GM23338 (cell line): ENCODE data around the gene ZDHHC8. TPM values are rescaled to one million over a fixed set of nuclear protein-coding genes. Genes with fewer than 3 reads are reported as not detected.

Experiments used
- ATAC-seq: fragments of 200-7000 bp; cut with Tn5 transposase; 3 replicates; pipeline ENCODE4 v1.9.1; 2020
- DNase-seq: peaks from one replicate; pipeline ENCODE4 v3.0.0-alpha.2; 2015; ENCODE audit warnings: low spot score
- H2AFZ ChIP-seq: fragments of 200-600 bp; sonication (generic); 2 replicates; pipeline ENCODE4 v1.8.0; 2016; ENCODE audit warnings: antibody characterized with exemption, mild to moderate bottlenecking, moderate library complexity
- H3F3A ChIP-seq: fragments of 200-600 bp; sonication (generic); replicated peaks from 2 replicates; pipeline ENCODE4 v1.8.0; 2017; ENCODE audit warnings: antibody characterized with exemption, mixed run types, low read depth
- H3K27ac ChIP-seq: fragments of 200-600 bp; sonication (generic); 2 replicates; pipeline ENCODE4 v1.6.1; 2016; ENCODE audit warnings: low read depth
- H3K27me3 ChIP-seq: fragments of 200-600 bp; sonication (generic); 2 replicates; pipeline ENCODE4 v1.8.0; 2016; ENCODE audit warnings: mild to moderate bottlenecking, mixed run types, moderate library complexity; ENCODE audit not compliant: insufficient read depth
- H3K36me3 ChIP-seq: fragments of 200-600 bp; sonication (generic); 2 replicates; pipeline ENCODE4 v1.8.0; 2016; ENCODE audit warnings: mild to moderate bottlenecking; ENCODE audit not compliant: insufficient read depth
- H3K4me1 ChIP-seq: fragments of 200-600 bp; sonication (generic); 2 replicates; pipeline ENCODE4 v1.8.0; 2016; ENCODE audit warnings: mild to moderate bottlenecking, moderate library complexity; ENCODE audit not compliant: insufficient read depth
- H3K4me2 ChIP-seq: fragments of 200-600 bp; sonication (generic); 2 replicates; pipeline ENCODE4 v1.7.1; 2017; ENCODE audit warnings: mixed run types
- H3K4me3 ChIP-seq: fragments of 200-600 bp; sonication (generic); 2 replicates; pipeline ENCODE4 v1.6.1; 2016; ENCODE audit warnings: mixed run types
- H3K79me2 ChIP-seq: fragments of 200-600 bp; sonication (generic); replicated peaks from 2 replicates; pipeline ENCODE4 v1.8.0; 2017; ENCODE audit warnings: mild to moderate bottlenecking; ENCODE audit not compliant: insufficient read depth
- H3K9me2 ChIP-seq: fragments of 200-600 bp; sonication (generic); 2 replicates; pipeline ENCODE4 v1.8.0; 2017; ENCODE audit not compliant: insufficient read depth
- H4K20me1 ChIP-seq: fragments of 200-600 bp; sonication (generic); replicated peaks from 2 replicates; pipeline ENCODE4 v1.8.0; 2017; ENCODE audit warnings: mild to moderate bottlenecking; ENCODE audit not compliant: insufficient read depth
- H3K27ac Mint-ChIP-seq: 2 replicates; pipeline ENCODE4 v1.8.0; 2020; ENCODE audit warnings: inconsistent platforms, mild to moderate bottlenecking, moderate library complexity, mixed read lengths
- H3K27me3 Mint-ChIP-seq: 3 replicates; pipeline ENCODE4 v1.8.0; 2022; ENCODE audit warnings: low read depth, mild to moderate bottlenecking, moderate library complexity, mixed read lengths, inconsistent platforms; ENCODE audit not compliant: insufficient read depth, poor library complexity
- H3K36me3 Mint-ChIP-seq: 3 replicates; pipeline ENCODE4 v1.8.0; 2021; ENCODE audit warnings: low read depth, mild to moderate bottlenecking, inconsistent platforms, moderate library complexity, mixed read lengths
- H3K4me1 Mint-ChIP-seq: 3 replicates; pipeline ENCODE4 v1.8.0; 2020; ENCODE audit warnings: mild to moderate bottlenecking, inconsistent platforms, mixed read lengths
- H3K4me3 Mint-ChIP-seq: 3 replicates; pipeline ENCODE4 v1.8.0; 2021; ENCODE audit warnings: moderate library complexity, mild to moderate bottlenecking, inconsistent platforms, mixed read lengths
- H3K9me3 Mint-ChIP-seq: 3 replicates; pipeline ENCODE4 v1.8.0; 2020; ENCODE audit warnings: moderate library complexity, mild to moderate bottlenecking, inconsistent platforms, mixed read lengths
- CREB1 ChIP-seq: fragments of 250-450 bp; sonication (Bioruptor Pico); IDR thresholded peaks from 2 replicates; pipeline ENCODE4 v1.5.0; 2020; ENCODE audit warnings: low read depth, mild to moderate bottlenecking, moderate library complexity
- CTCF ChIP-seq, 2 experiments: fragments of 200-600 bp in 1 of 2; sonication (generic) in 1 of 2; conservative IDR thresholded peaks; 2 replicates each; pipeline versions ENCODE4 v1.5.1 to v1.6.1; 2016 to 2017; ENCODE audit warnings: antibody characterized with exemption in 2 of 2, low read depth in 2 of 2, mild to moderate bottlenecking in 2 of 2, moderate library complexity in 1 of 2
- EZH2 ChIP-seq: fragments of 200-600 bp; sonication (generic); IDR thresholded peaks from one replicate; pipeline ENCODE4 v1.8.0; 2017; ENCODE audit warnings: antibody characterized with exemption, mild to moderate bottlenecking, low read depth; ENCODE audit not compliant: unreplicated experiment
- EZH2phosphoT487 ChIP-seq: fragments of 200-600 bp; sonication (generic); IDR thresholded peaks from one replicate; pipeline ENCODE4 v1.8.1; 2018; ENCODE audit warnings: antibody characterized with exemption; ENCODE audit not compliant: unreplicated experiment
- JUNB ChIP-seq: IDR thresholded peaks from one replicate; pipeline ENCODE4 v1.6.1; 2016; ENCODE audit warnings: antibody characterized with exemption; ENCODE audit not compliant: unreplicated experiment
- NANOG ChIP-seq: IDR thresholded peaks from 2 replicates; pipeline ENCODE4 v1.6.1; 2016; ENCODE audit warnings: antibody characterized with exemption, borderline replicate concordance
- POLR2AphosphoS5 ChIP-seq: IDR thresholded peaks from 2 replicates; pipeline ENCODE4 v1.6.1; 2016; ENCODE audit warnings: antibody characterized with exemption, low read depth
- STAT1 ChIP-seq: IDR thresholded peaks from one replicate; pipeline ENCODE4 v1.6.1; 2016; ENCODE audit warnings: antibody characterized with exemption; ENCODE audit not compliant: unreplicated experiment
- ZNF114 ChIP-seq: fragments of 250-450 bp; sonication (Bioruptor Pico); IDR thresholded peaks from 2 replicates; pipeline ENCODE4 v1.5.0; 2020; ENCODE audit warnings: mild to moderate bottlenecking, moderate library complexity
- ZNF462 ChIP-seq: fragments of 250-450 bp; sonication (Bioruptor Pico); IDR thresholded peaks from 2 replicates; pipeline ENCODE4 v1.5.0; 2020; ENCODE audit warnings: mild to moderate bottlenecking, moderate library complexity
- polyA plus RNA-seq: library from polyadenylated mRNA; unstranded; fragments of >200 nt; fragmentation: Nextera tagmentation; extraction: Ambion mirVana; gene quantifications from 2 replicates; pipeline ENCODE4 v1.2.1, GENCODE V29; 2016
- total RNA-seq: library from RNA; depleted of rRNA; stranded (reverse); fragments of >200 nt; shearing (Covaris generic); gene quantifications from 2 replicates; pipeline ENCODE4 v1.2.3, GENCODE V29; 2014
- TF ChIP-seq, protein P1 (sequence below): IDR thresholded peaks from 2 replicates; pipeline ENCODE4 v1.6.1; 2016; ENCODE audit warnings: antibody characterized with exemption

The ZDHHC8 gene
- total and polyA plus RNA-seq, 2 experiments from 2014 or later, result 13.7 to 47.6 TPM

DNA sequence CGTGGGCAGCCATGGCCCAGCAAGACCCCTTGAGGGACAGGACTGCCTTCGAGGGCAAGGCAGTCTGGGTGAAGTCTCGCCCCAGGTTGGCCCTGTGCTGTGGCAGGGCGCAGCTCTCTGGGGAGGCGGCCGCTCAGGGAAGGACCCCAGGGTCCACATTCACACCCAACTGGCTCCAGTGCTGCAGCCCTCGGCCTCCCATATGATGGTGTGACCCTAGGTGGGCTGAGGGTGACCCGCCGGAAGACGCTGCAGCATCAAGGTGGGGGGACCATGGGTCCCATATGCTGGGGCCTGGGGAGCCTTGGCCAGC lies 47.3 kb downstream of the ZDHHC8 start (continued):
- TF ChIP-seq, protein P1, sequence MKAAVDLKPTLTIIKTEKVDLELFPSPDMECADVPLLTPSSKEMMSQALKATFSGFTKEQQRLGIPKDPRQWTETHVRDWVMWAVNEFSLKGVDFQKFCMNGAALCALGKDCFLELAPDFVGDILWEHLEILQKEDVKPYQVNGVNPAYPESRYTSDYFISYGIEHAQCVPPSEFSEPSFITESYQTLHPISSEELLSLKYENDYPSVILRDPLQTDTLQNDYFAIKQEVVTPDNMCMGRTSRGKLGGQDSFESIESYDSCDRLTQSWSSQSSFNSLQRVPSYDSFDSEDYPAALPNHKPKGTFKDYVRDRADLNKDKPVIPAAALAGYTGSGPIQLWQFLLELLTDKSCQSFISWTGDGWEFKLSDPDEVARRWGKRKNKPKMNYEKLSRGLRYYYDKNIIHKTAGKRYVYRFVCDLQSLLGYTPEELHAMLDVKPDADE, result no peak
- TF ChIP-seq CTCF (conservative IDR thresholded peaks at IDR 0.05; ENCODE audit: low read depth in 2 of 2) (no peak), ZNF114 (no peak)

- Histone ChIP-seq H2AFZ (no peak overlapping the region), H3K27ac (no peak overlapping the region), H4K20me1 (no peaks in the 10 kb centered on the region), H3K4me3 (no peak overlapping the region), H3F3A (no peaks in the 10 kb centered on the region), H3K4me1 (no peaks in the 10 kb centered on the region), H3K4me2 (no peak overlapping the region), H3K9me2 (no peaks in the 10 kb centered on the region), H3K79me2 (no peaks in the 10 kb centered on the region), H3K27me3 (no peaks in the 10 kb centered on the region), H3K36me3 (no peaks in the 10 kb centered on the region)
- DNase-seq, result no peak
- no peaks in the 10 kb centered on the region for H3K4me1 Mint-ChIP-seq
- H3K9me3 Mint-ChIP-seq, result no peaks in the 10 kb centered on the region
- no peak for ATAC-seq
- no peak overlapping the region for H3K27ac Mint-ChIP-seq
- H3K4me3 Mint-ChIP-seq, result no peak overlapping the region
- peaks cover 16% of the 10 kb centered on the region for H3K27me3 Mint-ChIP-seq
- H3K36me3 Mint-ChIP-seq, result no peaks in the 10 kb centered on the region
- TF ChIP-seq CREB1, result no peak
- TF ChIP-seq ZNF114, result no peak
- TF ChIP-seq CTCF (conservative IDR thresholded peaks at IDR 0.05; ENCODE audit: low read depth in 2 of 2), result no peak
- TF ChIP-seq JUNB, result no peak
- TF ChIP-seq, protein P1, result no peak
- no peak for TF ChIP-seq NANOG
- no peak for TF ChIP-seq EZH2
- TF ChIP-seq EZH2phosphoT487, result no peak
- no peak for TF ChIP-seq POLR2AphosphoS5
- no peak for TF ChIP-seq ZNF462 (CRISPR knock-in tag)
- TF ChIP-seq STAT1, result no peak
These were observed 48.0 kb downstream of the ZDHHC8 start for GRCh38 chr22:20179455-20180244.
